ENCODE results near the gene TSR1. TPM values are rescaled to one million over a fixed set of nuclear protein-coding genes. Genes with fewer than 3 reads are reported as not detected.
A peak's percentile ranks its signal among the peaks of the same experiment; 100 is the strongest.
"Not testable (repeated sequence)": the region's sequence is repeated elsewhere in the genome, so short reads cannot be mapped to it uniquely, and the experiment has no call there.

The TSR1 gene
- total RNA-seq, 1 donor = 45.8 TPM

GRCh38 chr17:2331303-2331702 lies 5.0 kb downstream of the TSR1 start:
- DNase-seq (ENCODE audit: low read depth) = no peak
- no peak overlapping the region for H3K4me3 ChIP-seq (ENCODE audit: low read depth, low read length)
- TF ChIP-seq, protein P1, sequence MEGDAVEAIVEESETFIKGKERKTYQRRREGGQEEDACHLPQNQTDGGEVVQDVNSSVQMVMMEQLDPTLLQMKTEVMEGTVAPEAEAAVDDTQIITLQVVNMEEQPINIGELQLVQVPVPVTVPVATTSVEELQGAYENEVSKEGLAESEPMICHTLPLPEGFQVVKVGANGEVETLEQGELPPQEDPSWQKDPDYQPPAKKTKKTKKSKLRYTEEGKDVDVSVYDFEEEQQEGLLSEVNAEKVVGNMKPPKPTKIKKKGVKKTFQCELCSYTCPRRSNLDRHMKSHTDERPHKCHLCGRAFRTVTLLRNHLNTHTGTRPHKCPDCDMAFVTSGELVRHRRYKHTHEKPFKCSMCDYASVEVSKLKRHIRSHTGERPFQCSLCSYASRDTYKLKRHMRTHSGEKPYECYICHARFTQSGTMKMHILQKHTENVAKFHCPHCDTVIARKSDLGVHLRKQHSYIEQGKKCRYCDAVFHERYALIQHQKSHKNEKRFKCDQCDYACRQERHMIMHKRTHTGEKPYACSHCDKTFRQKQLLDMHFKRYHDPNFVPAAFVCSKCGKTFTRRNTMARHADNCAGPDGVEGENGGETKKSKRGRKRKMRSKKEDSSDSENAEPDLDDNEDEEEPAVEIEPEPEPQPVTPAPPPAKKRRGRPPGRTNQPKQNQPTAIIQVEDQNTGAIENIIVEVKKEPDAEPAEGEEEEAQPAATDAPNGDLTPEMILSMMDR (IDR thresholded peaks at IDR 0.05; ENCODE audit: insufficient read depth, low read depth, low read length) = no peak

DNA sequence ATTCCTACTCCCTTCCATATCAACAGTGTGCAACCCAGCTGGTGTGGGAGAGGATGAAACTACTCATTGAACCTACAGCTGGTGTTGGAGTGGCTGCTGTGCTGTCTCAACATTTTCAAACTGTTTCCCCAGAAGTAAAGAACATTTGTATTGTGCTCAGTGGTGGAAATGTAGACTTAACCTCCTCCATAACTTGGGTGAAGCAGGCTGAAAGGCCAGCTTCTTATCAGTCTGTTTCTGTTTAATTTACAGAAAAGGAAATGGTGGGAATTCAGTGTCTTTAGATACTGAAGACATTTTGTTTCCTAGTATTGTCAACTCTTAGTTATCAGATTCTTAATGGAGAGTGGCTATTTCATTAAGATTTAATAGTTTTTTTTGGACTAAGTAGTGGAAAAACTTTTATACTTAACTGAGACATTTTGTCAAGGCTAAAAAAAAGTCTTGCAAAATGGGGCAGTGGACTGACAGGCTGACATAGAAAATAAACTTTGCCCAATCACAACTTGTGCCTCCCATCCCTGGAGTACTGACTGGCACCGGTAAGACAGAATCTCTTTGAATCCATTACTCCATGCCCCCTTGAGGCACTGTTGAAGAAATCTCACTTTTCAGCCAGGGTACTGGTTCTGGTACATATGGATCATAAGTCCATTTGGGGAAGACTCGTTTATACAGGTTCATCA lies 12.5 kb downstream of the TSR1 start:
- H3K4me3 ChIP-seq (ENCODE audit: low read depth, low read length) = no peak overlapping the region
- no peak for DNase-seq (ENCODE audit: low read depth)
- TF ChIP-seq, protein P1 (IDR thresholded peaks at IDR 0.05; ENCODE audit: insufficient read depth, low read depth, low read length) = no peak

GRCh38 chr17:2321399-2321798 lies 14.9 kb downstream of the TSR1 start:
- TF ChIP-seq, protein P1 (IDR thresholded peaks at IDR 0.05; ENCODE audit: insufficient read depth, low read depth, low read length) = no peak
- H3K4me3 ChIP-seq (ENCODE audit: low read depth, low read length) = no peak overlapping the region
- DNase-seq (ENCODE audit: low read depth) = no peak

DNA sequence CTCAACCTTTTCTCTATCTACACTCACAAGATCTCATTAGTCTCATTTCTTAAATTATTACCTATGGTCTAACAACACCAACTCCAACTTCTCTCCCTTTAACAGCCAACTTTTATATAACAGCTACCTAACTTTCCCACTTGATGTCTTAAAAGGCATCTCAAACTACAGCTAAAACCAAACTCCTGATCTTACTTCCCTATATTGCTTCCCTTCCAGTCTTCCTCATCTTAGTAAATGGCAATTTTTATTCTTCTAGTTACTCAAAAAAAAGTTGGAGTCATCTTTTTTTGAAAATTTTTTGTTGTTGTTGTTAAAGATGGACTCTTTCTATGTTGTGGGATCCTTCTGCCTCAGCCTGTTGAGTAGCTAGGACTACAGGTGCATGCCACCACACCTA lies 17.2 kb downstream of the TSR1 start:
- TF ChIP-seq, protein P1 (IDR thresholded peaks at IDR 0.05; ENCODE audit: insufficient read depth, low read depth, low read length) = no peak
- H3K4me3 ChIP-seq (ENCODE audit: low read depth, low read length) = no peak overlapping the region
- DNase-seq (ENCODE audit: low read depth) = no peak

DNA sequence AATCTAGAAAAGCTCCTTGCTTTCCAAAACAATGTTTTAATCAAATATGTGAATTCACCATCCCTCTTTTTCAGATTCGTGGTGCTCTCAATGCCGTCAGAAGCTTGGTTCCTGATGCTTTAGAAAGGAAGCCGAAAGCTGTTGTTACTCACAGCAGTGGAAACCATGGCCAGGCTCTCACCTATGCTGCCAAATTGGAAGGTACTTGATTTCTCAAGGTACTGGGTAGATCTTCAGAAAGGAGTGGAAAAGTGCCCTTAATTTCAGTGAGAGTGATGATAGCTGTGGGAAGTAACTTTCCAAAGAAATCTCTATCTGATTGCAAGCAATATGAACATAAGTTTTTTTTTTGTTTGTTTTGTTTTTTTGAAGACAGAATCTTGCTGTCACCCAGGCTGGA lies 18.5 kb downstream of the TSR1 start:
- DNase-seq (ENCODE audit: low read depth) = no peak
- TF ChIP-seq, protein P1 (IDR thresholded peaks at IDR 0.05; ENCODE audit: insufficient read depth, low read depth, low read length) = no peak
- no peak overlapping the region for H3K4me3 ChIP-seq (ENCODE audit: low read depth, low read length)

GRCh38 chr17:2316916-2317205 lies 19.4 kb downstream of the TSR1 start:
- H3K4me3 ChIP-seq (ENCODE audit: low read depth, low read length) = not testable (repeated sequence)
- peak; percentile 55 for DNase-seq (ENCODE audit: low read depth)

- H3K4me3 ChIP-seq (ENCODE audit: low read depth, low read length) = no peak overlapping the region
- TF ChIP-seq, protein P1 (IDR thresholded peaks at IDR 0.05; ENCODE audit: insufficient read depth, low read depth, low read length) = no peak
- DNase-seq (ENCODE audit: low read depth) = no peak
Observed at GRCh38 chr17:2312736-2313135, 23.5 kb downstream of the TSR1 start.

All from fibroblast of villous mesenchyme (primary cell).